Skeletal muscle cell (primary cell): Measurements from ENCODE around the gene COPS7B.

Source experiments
- DNase-seq: peaks from one replicate; pipeline ENCODE4 v3.0.0-alpha.2; 2010; ENCODE audit warnings: low read depth
- H3K4me3 ChIP-seq: 2 replicates; pipeline ENCODE4 v1.5.1; 2011; ENCODE audit warnings: low read depth, mild to moderate bottlenecking, control low read depth, low read length, moderate library complexity

COPS7B gene

GRCh38 chr2:231781798-231782726 is 4.2 kb upstream of the COPS7B start:
- DNase-seq: no peak
- H3K4me3 ChIP-seq: peak overlapping the region; percentile 75

DNA sequence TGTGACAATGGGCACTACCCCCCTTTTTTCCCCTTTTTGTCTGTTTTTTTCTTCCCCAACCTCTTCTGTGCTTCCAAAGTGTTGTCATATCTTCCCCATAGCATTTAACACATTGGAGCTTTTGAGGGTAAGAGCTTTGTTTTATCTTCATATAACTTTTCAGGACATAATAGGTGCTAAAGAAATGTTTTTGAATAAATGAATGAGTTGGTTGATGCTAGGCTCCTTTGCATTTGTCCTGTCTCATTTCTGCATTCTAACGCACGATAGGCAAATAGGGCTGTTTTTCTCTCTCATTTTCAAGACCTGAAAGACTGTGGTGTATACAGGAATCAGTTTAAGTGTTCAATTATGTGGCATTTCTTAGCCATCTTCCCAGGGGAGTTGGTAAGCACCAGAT is 832 bp upstream of the COPS7B start:
- no peak overlapping the region for H3K4me3 ChIP-seq
- no peak for DNase-seq

GRCh38 chr2:231785822-231786176 is 446 bp upstream of the COPS7B start:
- no peak for DNase-seq
- H3K4me3 ChIP-seq: peak overlapping the region; percentile 90

DNA sequence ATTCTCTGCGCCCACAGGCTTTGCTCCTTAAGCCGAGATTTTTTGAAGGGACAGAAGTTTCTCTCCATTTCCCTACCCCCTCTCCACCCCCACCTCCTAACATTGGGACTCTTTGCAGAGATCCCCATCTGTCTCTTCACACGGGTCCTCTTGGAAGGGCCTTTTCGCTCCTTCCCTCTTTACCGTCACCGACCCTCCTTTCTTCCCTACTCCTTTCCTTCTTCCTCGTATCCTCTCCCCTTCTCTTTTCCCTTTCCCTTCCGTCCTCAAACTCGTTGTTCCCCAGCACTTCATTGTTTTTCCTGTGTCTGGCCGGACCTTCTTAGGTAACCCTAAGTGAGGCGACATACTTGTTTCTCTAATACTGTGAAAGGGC is 660 bp downstream of the COPS7B start:
- no peak for DNase-seq
- peak overlapping the region; percentile 90 for H3K4me3 ChIP-seq

DNA sequence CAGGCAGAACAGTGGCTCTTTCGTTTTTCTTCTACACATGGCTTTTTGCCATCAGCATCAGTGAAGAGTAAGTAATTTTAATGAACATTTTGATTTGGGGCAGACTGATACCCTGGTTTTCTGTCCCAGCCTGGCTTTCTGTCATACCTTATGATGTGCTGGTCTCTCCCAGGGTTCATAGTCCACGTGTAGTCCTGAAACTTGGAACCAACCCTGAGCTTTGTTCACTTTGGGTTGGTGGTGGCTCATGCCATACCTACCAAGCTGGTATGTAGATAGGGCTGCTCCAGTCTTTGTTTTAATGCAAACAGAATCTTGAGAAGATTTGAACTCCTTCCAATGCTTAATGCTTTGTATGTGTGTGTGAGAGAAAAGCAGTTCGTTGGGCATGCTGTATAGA is 4.9 kb downstream of the COPS7B start:
- no peak for DNase-seq
- H3K4me3 ChIP-seq: no peak overlapping the region

GRCh38 chr2:231794383-231794782 is 8.1 kb downstream of the COPS7B start:
- H3K4me3 ChIP-seq: no peak overlapping the region
- DNase-seq: no peak

DNA sequence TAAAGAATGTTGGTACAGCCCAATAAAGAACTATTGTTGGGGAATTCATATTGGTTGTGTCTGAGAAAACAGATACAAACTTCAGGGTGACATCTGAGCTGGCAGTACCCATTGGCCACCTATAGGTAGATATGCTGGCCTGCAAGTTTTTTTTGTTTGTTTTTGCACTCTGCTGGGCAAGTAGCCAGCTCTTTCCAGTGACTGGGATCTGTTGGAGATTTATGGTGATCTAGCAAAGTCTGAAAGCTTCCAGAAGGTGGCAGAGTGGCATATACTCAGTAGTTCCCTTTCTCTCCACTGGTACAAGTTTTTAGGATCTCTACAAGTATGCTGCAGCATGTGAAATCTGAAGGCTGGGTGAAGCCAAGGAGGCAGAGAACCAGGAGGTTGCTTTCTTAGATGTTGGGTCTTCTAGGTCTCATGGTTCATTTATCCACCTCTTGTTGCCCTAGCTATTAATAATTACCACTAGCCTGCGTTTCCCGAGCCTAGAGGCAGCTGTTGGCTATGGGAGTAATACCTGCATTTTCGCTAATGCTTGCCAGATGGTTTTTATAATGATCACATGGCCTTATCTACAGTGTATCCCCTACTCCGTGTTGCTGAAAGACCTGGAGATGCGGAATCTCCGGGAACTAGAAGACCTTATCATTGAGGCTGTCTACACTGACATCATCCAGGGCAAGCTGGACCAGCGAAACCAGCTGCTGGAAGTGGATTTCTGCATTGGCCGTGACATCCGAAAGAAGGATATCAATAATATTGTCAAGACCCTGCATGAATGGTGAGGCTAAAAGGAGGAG is 9.5 kb downstream of the COPS7B start:
- no peak overlapping the region for H3K4me3 ChIP-seq
- no peak for DNase-seq

GRCh38 chr2:231800493-231801091 is 14.3 kb downstream of the COPS7B start:
- no peak for DNase-seq
- no peak overlapping the region for H3K4me3 ChIP-seq

DNA sequence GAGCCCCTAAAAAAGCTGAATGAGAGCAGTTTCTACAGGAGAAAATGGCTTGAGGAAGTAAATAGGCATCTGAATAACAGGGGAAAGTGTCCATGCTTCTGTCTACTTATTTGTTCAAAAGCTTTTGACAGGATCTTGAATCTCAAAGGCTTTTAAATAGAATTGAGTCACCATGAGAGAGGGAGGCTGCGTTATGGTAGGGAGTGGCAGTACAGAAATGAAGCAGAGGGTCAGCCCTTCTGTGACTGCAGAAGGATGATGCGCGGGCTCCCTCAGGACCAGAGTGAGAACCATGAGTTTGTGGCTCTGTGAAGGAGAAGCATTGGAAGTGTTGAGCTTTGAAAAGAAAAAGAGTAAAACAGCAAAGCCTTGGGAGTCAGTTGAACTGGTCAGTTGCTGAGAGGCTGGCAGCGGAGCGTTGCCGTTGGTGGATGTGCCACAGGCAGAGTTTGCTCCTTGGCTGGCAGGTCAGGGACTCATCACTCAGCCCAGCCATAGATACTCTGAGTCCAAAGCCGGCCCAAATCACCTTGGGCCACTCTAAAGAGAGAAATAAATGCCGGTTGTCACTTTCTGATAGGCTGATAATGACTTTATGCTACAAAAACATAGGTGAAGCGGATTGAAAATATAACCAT is 17.4 kb downstream of the COPS7B start:
- H3K4me3 ChIP-seq: no peak overlapping the region
- DNase-seq: no peak

DNA sequence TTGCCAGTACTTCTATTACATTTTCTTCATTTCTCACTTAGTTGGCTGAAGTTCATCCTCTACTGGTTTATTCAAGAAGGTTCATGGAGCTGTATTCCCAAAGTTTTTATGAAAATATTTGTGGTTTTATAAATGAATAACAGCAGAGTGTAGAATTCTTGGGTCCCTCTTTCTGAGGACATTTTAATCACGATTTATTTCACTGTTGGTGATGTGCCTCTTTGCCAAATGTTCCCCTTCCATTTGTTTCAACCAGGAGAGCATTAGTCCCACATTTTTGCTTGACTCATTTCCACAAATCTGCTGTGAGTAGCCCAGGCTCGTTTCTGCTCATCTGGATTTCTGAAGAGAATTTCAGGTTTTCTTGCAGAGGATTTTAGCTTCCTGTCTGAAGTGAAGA is 20.8 kb downstream of the COPS7B start:
- no peak for DNase-seq
- H3K4me3 ChIP-seq: no peak overlapping the region

- peak; percentile 47 for DNase-seq
- H3K4me3 ChIP-seq: no peak overlapping the region
Observed at GRCh38 chr2:231810905-231811304, 24.7 kb downstream of the COPS7B start.

- DNase-seq: no peak
- H3K4me3 ChIP-seq: no peak overlapping the region
Observed at GRCh38 chr2:231816327-231817026, 30.2 kb downstream of the COPS7B start.

- H3K4me3 ChIP-seq: no peak overlapping the region
- no peak for DNase-seq
Observed at GRCh38 chr2:231819447-231820042, 33.3 kb downstream of the COPS7B start.

GRCh38 chr2:231820786-231821303 is 34.6 kb downstream of the COPS7B start:
- DNase-seq: no peak
- H3K4me3 ChIP-seq: no peak overlapping the region

GRCh38 chr2:231821908-231822307 is 35.7 kb downstream of the COPS7B start:
- no peak for DNase-seq
- no peak overlapping the region for H3K4me3 ChIP-seq

DNA sequence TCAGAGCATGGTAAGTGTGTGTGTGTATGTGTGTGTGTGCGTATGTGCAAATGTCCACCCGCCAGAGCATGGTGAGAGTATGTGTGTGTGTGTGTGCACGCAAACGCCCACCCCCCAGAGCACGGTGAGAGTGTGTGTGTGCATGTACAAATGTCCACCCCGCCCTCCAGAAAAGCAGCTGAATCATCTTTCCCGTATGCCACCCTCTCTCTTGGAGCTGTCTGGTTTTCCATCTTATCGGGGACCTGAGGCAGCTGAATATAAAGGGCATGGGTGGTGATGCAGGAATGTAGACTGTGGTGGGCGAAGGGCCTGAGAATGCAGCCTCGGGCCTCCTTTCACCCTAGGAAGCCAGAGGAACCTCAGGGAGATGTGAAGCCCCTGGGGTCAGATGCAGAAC is 66.9 kb downstream of the COPS7B start:
- DNase-seq: no peak
- H3K4me3 ChIP-seq: no peak overlapping the region

DNA sequence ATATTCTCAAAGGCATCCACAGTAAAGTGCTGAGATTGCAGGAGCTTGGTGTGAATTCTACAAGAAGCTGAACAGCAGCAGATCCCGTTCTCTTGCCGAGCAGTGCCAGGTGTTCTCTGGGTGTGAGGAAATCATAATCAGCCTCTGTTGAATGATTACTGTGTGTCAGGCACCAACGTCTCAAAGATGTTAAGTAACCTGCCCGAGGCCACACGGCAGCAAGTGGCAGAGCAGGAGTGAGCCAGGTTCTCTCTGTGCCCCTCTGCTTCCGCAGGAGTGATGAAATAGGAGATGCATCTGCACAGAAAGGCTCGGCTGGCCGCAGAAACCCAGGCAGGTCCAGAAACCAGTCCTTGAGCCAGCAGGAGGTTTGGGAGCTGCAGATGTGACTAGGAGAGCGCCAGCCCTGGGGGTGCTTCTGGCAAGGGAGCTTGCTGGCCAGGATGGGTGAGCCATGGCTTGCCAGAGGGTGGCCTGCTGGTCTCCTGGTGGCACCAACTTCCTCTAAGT is 68.4 kb downstream of the COPS7B start:
- H3K4me3 ChIP-seq: no peak overlapping the region
- no peak for DNase-seq

DNA sequence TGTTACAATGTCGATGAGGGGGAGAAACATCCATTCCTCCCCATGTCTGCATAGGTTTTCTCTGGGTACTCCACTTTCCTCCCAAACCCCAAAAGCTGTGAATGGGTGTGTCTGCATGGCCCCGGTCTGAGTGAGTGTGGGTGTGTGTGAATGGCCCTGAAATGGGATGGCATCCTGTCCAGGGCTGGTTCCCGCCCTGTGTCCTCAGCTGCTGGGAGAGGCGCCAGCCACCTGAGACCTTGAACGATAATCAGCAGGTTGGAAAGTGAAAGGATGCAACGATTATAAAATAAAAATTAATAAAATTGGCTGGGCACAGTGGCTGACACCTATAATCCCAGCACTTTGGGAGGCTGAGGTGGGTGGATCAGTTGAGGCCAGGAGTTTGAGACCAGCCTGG is 70.7 kb downstream of the COPS7B start:
- no peak for DNase-seq
- H3K4me3 ChIP-seq: no peak overlapping the region
